K562 (cell line): ENCODE measurements around the gene ZNF780B. TPM values are rescaled to one million over a fixed set of nuclear protein-coding genes. Genes with fewer than 3 reads are reported as not detected.

Experiments
- ATAC-seq: fragments of 200-7000 bp; cut with Tn5 transposase; 3 replicates; pipeline ENCODE4 v1.9.1; 2020; ENCODE audit warnings: moderate library complexity
- BruUV-seq: library from RNA; stranded (reverse); fragments of 400-500 nt; replicated peaks from 2 replicates; lab custom pipeline; 2021; lab: Mats Ljungman, UMichigan
- CTCF ChIA-PET: fragments of 300-600 bp; formaldehyde crosslinking; extraction: SDS; loops from one replicate; lab custom pipeline; 2021; ENCODE audit warnings: low intra/inter-chr PET ratio; lab: Yijun Ruan, JAX
- POLR2A ChIA-PET: fragments of 300-600, 350-650 bp; sonication (Branson Sonifier 250); formaldehyde crosslinking; extraction: SDS; loops from one replicate; lab custom pipeline; 2021; ENCODE audit warnings: antibody characterized with exemption, inconsistent platforms; lab: Yijun Ruan, JAX
- DNase-seq, 4 experiments: peaks; one replicate each; pipeline versions ENCODE4 v3.0.0 to v3.0.0-alpha.2; 2011 to 2018; ENCODE audit warnings: low spot score in 3 of 4, mixed read lengths in 3 of 4; ENCODE audit errors: extremely low read depth in 1 of 4
- FAIRE-seq: peaks from 2 replicates; lab custom pipeline; 2011; peaks lifted over from hg19 to GRCh38; lab: Jason Lieb, UNC
- H2AFZ ChIP-seq: 2 replicates; pipeline ENCODE4 v1.6.0; 2011; ENCODE audit warnings: low read depth, low read length, control low read depth, inconsistent platforms
- H3K27ac ChIP-seq: fragments of 200-600 bp; 3 replicates; pipeline ENCODE4 v1.8.0; 2011; ENCODE audit warnings: low read depth, mild to moderate bottlenecking, control low read depth, inconsistent platforms, low read length, moderate library complexity, mixed read lengths; ENCODE audit errors: extremely low read depth
- H3K27me3 ChIP-seq, 2 experiments: fragments of 300-600 bp in 1 of 2; 2 replicates in 1 of 2; 3 replicates in 1 of 2; pipeline versions ENCODE4 v1.6.0 to v1.8.0; 2011; ENCODE audit warnings: inconsistent platforms in 2 of 2, low read length in 2 of 2, mild to moderate bottlenecking in 1 of 2, mixed read lengths in 1 of 2, moderate library complexity in 1 of 2; ENCODE audit not compliant: control insufficient read depth in 2 of 2, insufficient read depth in 2 of 2
- H3K36me3 ChIP-seq: fragments of 300-600 bp; 3 replicates; pipeline ENCODE4 v1.8.0; 2011; ENCODE audit warnings: mild to moderate bottlenecking, low read length, inconsistent platforms; ENCODE audit not compliant: control insufficient read depth, insufficient read depth
- H3K4me1 ChIP-seq, 2 experiments: fragments of 200-600 bp in 1 of 2; replicated peaks in 1 of 2; 2 replicates in 1 of 2; 3 replicates in 1 of 2; pipeline versions ENCODE4 v1.5.1 to v1.8.0; 2011; ENCODE audit warnings: inconsistent platforms in 2 of 2, low read length in 2 of 2, mild to moderate bottlenecking in 1 of 2, mixed read lengths in 1 of 2, moderate library complexity in 1 of 2; ENCODE audit not compliant: control insufficient read depth in 2 of 2, insufficient read depth in 2 of 2
- H3K4me2 ChIP-seq: 2 replicates; pipeline ENCODE4 v1.6.1; 2011; ENCODE audit warnings: low read length, control low read depth, inconsistent platforms, mixed read lengths; ENCODE audit not compliant: insufficient read depth
- H3K4me3 ChIP-seq: fragments of 200-600 bp; sonication (generic), shearing (Covaris generic); 2 replicates; pipeline ENCODE4 v1.5.1; 2016; ENCODE audit warnings: control low read depth, inconsistent platforms
- H3K79me2 ChIP-seq: fragments of 200-600 bp; 3 replicates; pipeline ENCODE4 v1.8.0; 2011; ENCODE audit warnings: low read length, inconsistent platforms; ENCODE audit not compliant: control insufficient read depth, insufficient read depth
- H3K9ac ChIP-seq, 2 experiments: 2 replicates each; pipeline versions ENCODE4 v1.6.0 to v1.6.1; 2011; ENCODE audit warnings: low read depth in 2 of 2, low read length in 2 of 2, control low read depth in 1 of 2, inconsistent platforms in 1 of 2, mild to moderate bottlenecking in 1 of 2, mixed read lengths in 1 of 2; ENCODE audit not compliant: insufficient read depth in 1 of 2
- H3K9me1 ChIP-seq: one replicate; pipeline ENCODE4 v1.6.0; 2011; ENCODE audit warnings: inconsistent platforms, mild to moderate bottlenecking, low read length, moderate library complexity; ENCODE audit not compliant: control insufficient read depth, insufficient read depth
- H3K9me3 ChIP-seq: replicated peaks from 2 replicates; pipeline ENCODE4 v1.5.1; 2011; ENCODE audit warnings: low read depth, low read length, inconsistent platforms; ENCODE audit not compliant: control insufficient read depth, insufficient read depth
- H4K20me1 ChIP-seq: replicated peaks from 2 replicates; pipeline ENCODE4 v1.6.1; 2011; ENCODE audit warnings: low read length, inconsistent platforms, mixed read lengths; ENCODE audit not compliant: control insufficient read depth, insufficient read depth
- CHAMP1 ChIP-seq: fragments of 450-650 bp; IDR thresholded peaks from 2 replicates; pipeline ENCODE4 v1.6.1; 2016; ENCODE audit warnings: mild to moderate bottlenecking
- FOXK1 ChIP-seq: sonication (generic); formaldehyde crosslinking; IDR thresholded peaks from 2 replicates; pipeline ENCODE4 v1.8.0; 2022; ENCODE audit warnings: missing genetic modification reagents, mild to moderate bottlenecking, borderline replicate concordance
- HEY1 ChIP-seq: fragments of 250-450 bp; sonication (Bioruptor Pico); IDR thresholded peaks from 2 replicates; pipeline ENCODE4 v1.5.0; 2020; ENCODE audit warnings: mild to moderate bottlenecking, moderate library complexity, borderline replicate concordance
- HOXB6 ChIP-seq: fragments of 250-450 bp; sonication (Bioruptor Pico); IDR thresholded peaks from 2 replicates; pipeline ENCODE4 v1.5.1; 2022; ENCODE audit warnings: mild to moderate bottlenecking, borderline replicate concordance
- KLF6 ChIP-seq: fragments of 250-450 bp; sonication (Bioruptor Pico); IDR thresholded peaks from 2 replicates; pipeline ENCODE4 v1.4.0; 2020; ENCODE audit warnings: mild to moderate bottlenecking, moderate library complexity, borderline replicate concordance
- RBBP5 ChIP-seq: fragments of 200-600 bp; sonication (generic); IDR thresholded peaks from 2 replicates; pipeline ENCODE4 v1.6.1; 2012; ENCODE audit warnings: borderline replicate concordance, mild to moderate bottlenecking, low read length, control low read depth, inconsistent platforms; ENCODE audit not compliant: insufficient read depth, poor library complexity, severe bottlenecking
- RBM15 ChIP-seq: fragments of 200-400 bp; formaldehyde crosslinking; IDR thresholded peaks from 2 replicates; pipeline ENCODE4 v1.6.1; 2018; ENCODE audit warnings: mild to moderate bottlenecking, low read length, moderate library complexity; ENCODE audit not compliant: insufficient read depth
- RBM22 ChIP-seq: fragments of 200-400 bp; formaldehyde crosslinking; IDR thresholded peaks from 2 replicates; pipeline ENCODE4 v1.6.1; 2018; ENCODE audit warnings: low read length, low read depth; ENCODE audit not compliant: poor library complexity, severe bottlenecking
- RFX1 ChIP-seq: fragments of 450-650 bp; IDR thresholded peaks from 2 replicates; pipeline ENCODE4 v1.6.1; 2016; ENCODE audit warnings: mild to moderate bottlenecking, moderate library complexity
- SETDB1 ChIP-seq: IDR thresholded peaks from one replicate; pipeline ENCODE4 v1.6.1; 2012; ENCODE audit warnings: low read length, control low read depth, inconsistent platforms
- TOE1 ChIP-seq, 2 experiments: fragments of 450-650 bp in 1 of 2; sonication (generic) in 1 of 2; formaldehyde crosslinking in 1 of 2; IDR thresholded peaks; 2 replicates each; pipeline versions ENCODE4 v1.7.1 to v1.8.0; 2016 to 2022; ENCODE audit warnings: borderline replicate concordance in 2 of 2, mild to moderate bottlenecking in 2 of 2, antibody characterized with exemption in 1 of 2, inconsistent platforms in 1 of 2, low read depth in 1 of 2, missing genetic modification reagents in 1 of 2, moderate library complexity in 1 of 2
- ZNF316 ChIP-seq: fragments of 450-650 bp; IDR thresholded peaks from 2 replicates; pipeline ENCODE4 v1.6.1; 2016
- ZNF717 ChIP-seq: fragments of 250-450 bp; sonication (Bioruptor Pico); IDR thresholded peaks from 2 replicates; pipeline ENCODE4 v1.5.0; 2021
- in situ Hi-C: fragments of 300-500 bp; cut with MboI; formaldehyde crosslinking; loops from 4 replicates; pipeline ENCODE4 v1.15.0; 2018; ENCODE audit warnings: inconsistent platforms, mixed read lengths
- intact Hi-C: fragments of 100-400 bp; cut with micrococcal nuclease; formaldehyde crosslinking; loops from 2 replicates; pipeline ENCODE4 v1.14.2; 2022
- polyA plus RNA-seq, 8 experiments: library from polyadenylated mRNA; depleted of rRNA in 4 of 8; stranded (reverse) in 5 of 8; unstranded in 3 of 8; fragments of >200 nt; fragmentation: Nextera tagmentation in 2 of 8; fragmentation: Illumina TruSeq in 1 of 8; extraction: Ambion mirVana in 2 of 8; extraction: Trizol in 1 of 8; gene quantifications; 2 replicates each; pipeline versions ENCODE4 v1.2.1 to v1.2.3, GENCODE V29; 2011 to 2014; ENCODE audit warnings: inconsistent platforms in 1 of 8, missing spikeins in 1 of 8
- total RNA-seq, 7 experiments: library from RNA; depleted of rRNA in 6 of 7; stranded (reverse); fragments of >200 nt in 6 of 7; fragmentation: Illumina TruSeq in 2 of 7; extraction: Trizol in 2 of 7; gene quantifications; 2 replicates each; pipeline versions ENCODE4 v1.2.1 to v1.2.3, GENCODE V29; 2011 to 2021; ENCODE audit warnings: low replicate concordance in 1 of 7
- TF ChIP-seq, protein P1 (sequence below): fragments of 450-650 bp; formaldehyde crosslinking; IDR thresholded peaks from 2 replicates; pipeline ENCODE4 v1.4.0; 2020; ENCODE audit warnings: mild to moderate bottlenecking

Gene ZNF780B
- total and polyA plus RNA-seq, 9 of the 15 experiments (the other 6 are each of a cell fraction or from before 2014, with no cell fraction given), result 3.9 to 18.4 (median 8.8) TPM

GRCh38 chr19:39994361-39994760, 61.7 kb downstream of the ZNF780B start:
- no peak for DNase-seq
- ChIA-PET CTCF (no interaction called here), POLR2A (interaction anchor here (0.7 kb wide), 1 partner anchor 708 kb away, joined by 3 read pairs; no protein-coding TSS in a partner anchor)
- in situ Hi-C loops (no loop called here), intact Hi-C loops (no loop called here)
- Histone ChIP-seq H2AFZ (no peak overlapping the region), H3K27ac (no peak overlapping the region), H3K9ac (no peak overlapping the region), H3K4me2 (no peak overlapping the region), H3K79me2 (peaks cover 24% of the 10 kb centered on the region), H3K4me1 (peaks cover 4 to 12% of the 10 kb centered on the region in 2 experiments; a peak in 3 of 5 replicates), H3K27me3 (no peaks in the 10 kb centered on the region), H3K36me3 (no peaks in the 10 kb centered on the region), H3K4me3 (no peak overlapping the region), H3K9me3 (peaks cover 2% of the 10 kb centered on the region), H4K20me1 (no peaks in the 10 kb centered on the region), H3K9me1 (no peaks in the 10 kb centered on the region)
- BruUV-seq, result no TSS peak
- FAIRE-seq, result no peak
- no peak for ATAC-seq
- TF ChIP-seq FOXK1 (CRISPR knock-in tag), result no peak
- no peak for TF ChIP-seq TOE1 (IDR thresholded peaks at IDR 0.05; ENCODE audit: borderline replicate concordance)
- TF ChIP-seq TOE1 (CRISPR knock-in tag; IDR thresholded peaks at IDR 0.05; ENCODE audit: borderline replicate concordance, low read depth), result no peak
- TF ChIP-seq CHAMP1, result no peak
- TF ChIP-seq, protein P1, sequence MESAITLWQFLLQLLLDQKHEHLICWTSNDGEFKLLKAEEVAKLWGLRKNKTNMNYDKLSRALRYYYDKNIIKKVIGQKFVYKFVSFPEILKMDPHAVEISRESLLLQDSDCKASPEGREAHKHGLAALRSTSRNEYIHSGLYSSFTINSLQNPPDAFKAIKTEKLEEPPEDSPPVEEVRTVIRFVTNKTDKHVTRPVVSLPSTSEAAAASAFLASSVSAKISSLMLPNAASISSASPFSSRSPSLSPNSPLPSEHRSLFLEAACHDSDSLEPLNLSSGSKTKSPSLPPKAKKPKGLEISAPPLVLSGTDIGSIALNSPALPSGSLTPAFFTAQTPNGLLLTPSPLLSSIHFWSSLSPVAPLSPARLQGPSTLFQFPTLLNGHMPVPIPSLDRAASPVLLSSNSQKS (CRISPR knock-in tag), result no peak
- no peak for TF ChIP-seq HEY1 (CRISPR knock-in tag)
- no peak for TF ChIP-seq RFX1
- TF ChIP-seq ZNF717 (CRISPR knock-in tag), result no peak
- no peak for TF ChIP-seq KLF6 (CRISPR knock-in tag)
- no peak for TF ChIP-seq RBBP5
- TF ChIP-seq SETDB1, result no peak
- TF ChIP-seq ZNF316, result no peak
- no peak for TF ChIP-seq HOXB6 (CRISPR knock-in tag)
- no peak for TF ChIP-seq RBM15
- TF ChIP-seq RBM22, result no peak
